K562 treated with DMSO at 1 percent for 24 hours (cell line): Measurements from ENCODE around the gene TEDDM1. TPM values are rescaled to one million over a fixed set of nuclear protein-coding genes. Genes with fewer than 3 reads are reported as not detected.

ENCODE experiments used
- total RNA-seq: library from RNA; unstranded; fragments of 300-600 nt; gene quantifications from 2 replicates; pipeline ENCODE4 v1.2.3, GENCODE V29; 2022; ENCODE audit warnings: low read depth; ENCODE audit not compliant: insufficient read depth

TEDDM1 gene, protein sequence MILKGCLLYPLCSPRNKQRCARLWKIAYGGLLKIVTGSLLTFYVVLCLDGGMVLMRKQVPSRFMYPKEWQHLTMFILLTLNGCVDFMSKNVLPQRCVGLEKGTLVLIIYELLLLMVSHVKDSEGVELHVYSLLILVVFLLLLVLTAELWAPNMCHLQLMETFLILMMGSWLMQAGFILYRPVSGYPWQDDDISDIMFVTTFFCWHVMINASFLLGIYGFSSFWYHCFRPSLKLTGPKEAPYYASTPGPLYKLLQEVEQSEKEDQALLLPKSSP
- not detected in 2 replicates for total RNA-seq

DNA sequence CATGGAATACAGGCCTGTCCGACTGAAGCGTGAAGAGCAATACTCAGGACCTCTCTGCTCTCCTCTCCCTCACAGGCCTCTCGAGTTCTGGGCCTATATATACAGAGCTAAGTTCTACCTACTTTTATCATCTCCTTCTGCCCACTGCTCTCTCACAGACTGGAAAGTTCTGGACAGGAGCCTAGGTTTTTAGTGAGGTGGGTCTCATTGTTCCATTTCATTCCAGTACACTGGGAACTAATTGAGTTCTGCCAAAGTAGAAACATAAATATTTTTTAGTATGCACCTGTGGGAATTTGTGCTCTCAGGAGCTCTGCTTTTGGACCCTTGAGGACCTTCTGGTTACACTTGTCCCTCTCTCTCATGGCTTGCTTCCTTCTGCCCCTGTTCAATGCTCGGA is at the start of gene TEDDM1:
TEDDM1 (minus strand) TSS at position 101 of the 400 bp plus-strand sequence. CDS start 182 bp downstream, outside the sequence.

GRCh38 chr1:182450087-182450486 is 49.6 kb upstream of the TEDDM1 start, which contains the start of gene RGSL1:
RGSL1 (plus strand) TSS chr1:182450146; CDS start chr1:182450166, 20 bp downstream.

GRCh38 chr1:182391362-182392049 is 9.0 kb downstream of the TEDDM1 start, which contains the start of gene GLUL:
GLUL (minus strand) TSS chr1:182391790; CDS start chr1:182388737, 3,053 bp downstream.

Other genes with a start within 250 kb of the TEDDM1 start
- gene GLUL, start 8.9 kb downstream of the TEDDM1 start, total RNA-seq, result 472 and 485 TPM in 2 replicates
- gene RGSL1, start 49.5 kb upstream of the TEDDM1 start, total RNA-seq, result not detected in 2 replicates
- gene RNASEL, start 188.6 kb upstream of the TEDDM1 start, total RNA-seq, result 8.9 and 12.0 TPM in 2 replicates
- 1.7 and 2.0 TPM in 2 replicates for gene RGS16, start 203.7 kb upstream of the TEDDM1 start, total RNA-seq